Fibroblast of peridontal ligament (primary cell): Measurements from ENCODE around the gene PRDM13.
"Not testable (repeated sequence)": the region's sequence is repeated elsewhere in the genome, so short reads cannot be mapped to it uniquely, and the experiment has no call there.

Experiments used
- DNase-seq: peaks from one replicate; pipeline ENCODE4 v3.0.0-alpha.2; 2010; ENCODE audit errors: extremely low read depth

PRDM13 gene

GRCh38 chr6:99603421-99604165 is 3.0 kb upstream of the PRDM13 start:
- DNase-seq = no peak

GRCh38 chr6:99604166-99605073 is 2.2 kb upstream of the PRDM13 start:
- DNase-seq = no peak

GRCh38 chr6:99605074-99605734 is 1.4 kb upstream of the PRDM13 start:
- DNase-seq = no peak

- DNase-seq = no peak
Observed at GRCh38 chr6:99605911-99606655, 550 bp upstream of the PRDM13 start.

GRCh38 chr6:99607416-99608036 is 893 bp downstream of the PRDM13 start:
- no peak for DNase-seq

GRCh38 chr6:99608059-99608885 is 1.6 kb downstream of the PRDM13 start:
- no peak for DNase-seq

- no peak for DNase-seq
Observed at GRCh38 chr6:99608886-99609482, 2.4 kb downstream of the PRDM13 start.

- no peak for DNase-seq
Observed at GRCh38 chr6:99609905-99610489, 3.4 kb downstream of the PRDM13 start.

- no peak for DNase-seq
Observed at GRCh38 chr6:99611148-99611547, 4.5 kb downstream of the PRDM13 start.

- no peak for DNase-seq
Observed at GRCh38 chr6:99612551-99613408, 6.1 kb downstream of the PRDM13 start.

- DNase-seq = no peak
Observed at GRCh38 chr6:99613409-99613704, 6.7 kb downstream of the PRDM13 start.

GRCh38 chr6:99613705-99614429 is 7.2 kb downstream of the PRDM13 start:
- DNase-seq = no peak

- no peak for DNase-seq
Observed at GRCh38 chr6:99614430-99615186, 8.0 kb downstream of the PRDM13 start.

- DNase-seq = no peak
Observed at GRCh38 chr6:99617131-99617530, 10.5 kb downstream of the PRDM13 start.

- no peak for DNase-seq
Observed at GRCh38 chr6:99618649-99619408, 12.2 kb downstream of the PRDM13 start.

- DNase-seq = no peak
Observed at GRCh38 chr6:99619409-99619762, 12.8 kb downstream of the PRDM13 start.

- DNase-seq = not testable (repeated sequence)
Observed at GRCh38 chr6:99622044-99622443, 15.4 kb downstream of the PRDM13 start.
